ENCODE data around the gene SREK1IP1.
A peak's percentile ranks its signal among the peaks of the same experiment; 100 is the strongest.

Gene SREK1IP1

GRCh38 chr5:64690417-64691151 is 77.9 kb downstream of the SREK1IP1 start, which contains the start of gene SHISAL2B (continued):
- TF ChIP-seq CTCF (tag by site-specific recombination; IDR thresholded peaks at IDR 0.05), result no peak; the same call in none of the 2 replicates
- no peak for TF ChIP-seq ZNF26 (tag by site-specific recombination; IDR thresholded peaks at IDR 0.05)
- TF ChIP-seq OVOL3 (tag by site-specific recombination; IDR thresholded peaks at IDR 0.05), result no peak
- peak; percentile 88 for TF ChIP-seq ZBTB8A (tag by site-specific recombination; IDR thresholded peaks at IDR 0.05)
- TF ChIP-seq ZBTB17 (tag by site-specific recombination; IDR thresholded peaks at IDR 0.05), result peak; percentile 99
- peak; percentile 38; the same call in 1 of the 2 replicates for TF ChIP-seq IKZF3 (tag by site-specific recombination; IDR thresholded peaks at IDR 0.05)
- no peak for TF ChIP-seq ZFHX2 (tag by site-specific recombination; conservative IDR thresholded peaks at IDR 0.05)
- peak; percentile 37; the same call in 1 of the 2 replicates for TF ChIP-seq TCF7L2 (IDR thresholded peaks at IDR 0.05; ENCODE audit: borderline replicate concordance, low read depth, low read length)
- TF ChIP-seq GLIS2 (tag by site-specific recombination; IDR thresholded peaks at IDR 0.05), result peak; percentile 94
- 0 out of 2 replicates have a peak, but pooled peaks have one; percentile 44 for TF ChIP-seq HIC1 (tag by site-specific recombination; IDR thresholded peaks at IDR 0.05)
- TF ChIP-seq ZIC2 (tag by site-specific recombination; IDR thresholded peaks at IDR 0.05), result peak; percentile 70; the same call in 1 of the 2 replicates
- no peak for TF ChIP-seq ZNF785 (tag by site-specific recombination; IDR thresholded peaks at IDR 0.05)
- 0 out of 2 replicates have a peak, but pooled peaks have one; percentile 35 for TF ChIP-seq ZBTB10 (tag by site-specific recombination; IDR thresholded peaks at IDR 0.05)
- TF ChIP-seq ZNF513 (tag by site-specific recombination; IDR thresholded peaks at IDR 0.05), result no peak
- 0 out of 2 replicates have a peak, but pooled peaks have one; percentile 14 for TF ChIP-seq ZNF121 (tag by site-specific recombination; IDR thresholded peaks at IDR 0.05)
- TF ChIP-seq REST (tag by site-specific recombination; IDR thresholded peaks at IDR 0.05), result no peak
- TF ChIP-seq ZEB2 (tag by site-specific recombination; IDR thresholded peaks at IDR 0.05), result 0 out of 2 replicates have a peak, but pooled peaks have one; percentile 26
- TF ChIP-seq ZNF248 (tag by site-specific recombination; IDR thresholded peaks at IDR 0.05), result no peak
- TF ChIP-seq ZNF175 (tag by site-specific recombination; IDR thresholded peaks at IDR 0.05), result no peak
- peak; percentile 72 for TF ChIP-seq ZNF394 (tag by site-specific recombination; IDR thresholded peaks at IDR 0.05; ENCODE audit: borderline replicate concordance)
- peak; percentile 56; the same call in 1 of the 2 replicates for TF ChIP-seq TRIM28 (IDR thresholded peaks at IDR 0.05; ENCODE audit: borderline replicate concordance, low read length)
- TF ChIP-seq ZNF18 (tag by site-specific recombination; IDR thresholded peaks at IDR 0.05), result no peak
- no peak for TF ChIP-seq OSR2 (tag by site-specific recombination; IDR thresholded peaks at IDR 0.05)
- TF ChIP-seq ZNF76 (tag by site-specific recombination; IDR thresholded peaks at IDR 0.05; ENCODE audit: borderline replicate concordance, low read depth), result peak; percentile 36; the same call in 1 of the 2 replicates
